ENCODE data around the gene OGA. TPM values are rescaled to one million over a fixed set of nuclear protein-coding genes. Genes with fewer than 3 reads are reported as not detected.
"Not testable (repeated sequence)": the region's sequence is repeated elsewhere in the genome, so short reads cannot be mapped to it uniquely, and the experiment has no call there.

OGA gene
- total RNA-seq, 1 experiment from 2014 or later, result 31.3 TPM

DNA sequence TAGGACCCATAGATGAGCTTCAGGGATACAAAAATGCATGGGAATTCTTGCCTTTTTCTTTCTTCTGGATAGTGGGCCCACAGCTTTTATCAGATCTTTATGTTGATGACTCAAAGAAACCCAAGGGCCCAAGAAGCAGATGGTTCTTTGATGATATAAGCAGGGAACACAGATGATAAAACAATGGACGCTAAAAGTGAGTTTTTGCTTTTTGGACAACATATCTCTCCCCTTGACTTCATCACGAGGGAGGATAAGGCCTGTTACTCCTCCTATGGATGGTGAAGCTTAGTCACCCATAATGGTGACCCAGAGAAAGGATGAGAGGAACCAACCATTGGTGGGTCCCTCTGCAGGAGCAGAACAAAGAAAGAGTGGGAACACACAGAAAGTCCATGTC is 6.5 kb upstream of the OGA start:
- H3K36me3 ChIP-seq, result no peaks in the 10 kb centered on the region
- no peak overlapping the region for H3K4me3 ChIP-seq
- no peaks in the 10 kb centered on the region for H3K27me3 ChIP-seq
- DNase-seq, result no peak
- no peaks in the 10 kb centered on the region for H3K9me3 ChIP-seq

DNA sequence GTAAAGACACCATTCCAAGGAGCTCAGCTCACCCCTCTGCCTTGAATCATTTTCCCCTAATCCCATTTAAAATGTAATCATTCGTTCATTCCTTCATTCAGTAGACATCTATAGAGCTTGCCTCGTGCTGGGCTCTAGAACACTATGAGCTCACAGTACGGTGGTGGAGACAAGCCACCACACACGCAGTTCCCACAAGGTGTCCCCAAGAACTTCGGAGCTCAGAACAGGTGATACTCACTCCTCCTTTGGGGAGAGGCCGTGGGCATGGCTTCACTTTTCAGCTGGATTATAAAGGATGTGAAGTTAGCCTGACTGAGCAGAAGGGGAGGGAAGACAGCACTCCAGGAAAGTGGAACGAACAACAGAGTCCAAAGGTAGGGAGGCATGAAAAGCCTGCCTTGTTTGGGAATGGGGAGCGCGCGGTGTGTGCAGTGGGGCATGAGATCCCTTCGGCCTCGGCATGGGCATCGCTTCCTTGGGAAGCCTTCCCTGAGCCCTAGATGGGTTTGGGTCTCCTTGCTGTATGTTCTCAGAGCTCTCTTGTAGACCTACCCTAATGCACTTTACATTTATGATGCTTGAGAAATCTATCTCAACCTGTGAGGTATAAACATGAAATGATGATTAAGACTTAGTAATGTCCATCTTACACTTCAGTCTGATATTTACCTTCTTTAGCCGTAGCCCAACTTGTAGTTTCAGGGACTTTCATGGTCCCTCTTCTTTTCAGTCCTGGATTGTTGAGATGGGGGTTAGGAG is 809 bp upstream of the OGA start:
- Histone ChIP-seq H3K9me3 (no peaks in the 10 kb centered on the region), H3K4me3 (peak overlapping the region; percentile 76), H3K36me3 (peaks cover 7% of the 10 kb centered on the region), H3K27me3 (no peaks in the 10 kb centered on the region)
- DNase-seq, result no peak

DNA sequence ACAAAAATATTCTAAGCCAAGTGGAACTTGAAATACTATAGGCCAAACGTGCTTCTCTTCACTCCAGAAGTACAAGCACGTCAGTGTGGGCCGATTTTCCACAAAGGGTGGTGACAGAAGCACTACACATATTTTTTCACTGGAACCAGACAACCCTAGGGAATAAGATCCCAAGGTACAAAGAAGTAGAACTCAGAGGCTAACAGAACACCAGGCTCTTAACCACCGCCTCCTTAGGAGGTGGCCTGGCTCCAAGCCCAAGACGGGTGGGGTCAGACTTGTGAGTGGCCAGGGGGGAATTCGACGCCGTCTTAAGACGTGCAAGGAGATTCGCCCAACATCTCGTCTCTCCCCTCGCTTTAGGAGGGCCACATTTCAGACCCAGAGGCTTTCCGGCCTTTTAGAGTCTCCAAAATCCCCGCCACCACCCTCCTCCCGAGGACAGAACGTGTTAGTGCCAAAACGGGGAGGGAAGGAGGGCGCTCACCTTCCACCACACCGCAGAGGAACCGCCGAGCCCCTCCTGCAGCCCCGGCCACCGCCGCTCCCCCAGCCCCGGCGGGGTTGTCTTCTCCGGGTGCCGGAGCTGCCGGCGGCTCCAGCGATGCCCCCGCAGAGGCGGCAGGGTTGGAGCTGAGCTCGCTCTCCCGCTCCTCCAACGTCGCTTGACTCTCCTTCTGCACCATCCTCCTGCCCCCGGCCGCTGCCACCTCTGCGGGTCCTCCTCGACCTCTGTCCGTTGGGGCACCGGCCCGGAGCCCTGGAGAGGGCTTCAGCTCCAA is 716 bp downstream of the OGA start:
- DNase-seq, result peak; percentile 94
- no peaks in the 10 kb centered on the region for H3K27me3 ChIP-seq
- H3K36me3 ChIP-seq, result peaks cover 19% of the 10 kb centered on the region
- no peaks in the 10 kb centered on the region for H3K9me3 ChIP-seq
- H3K4me3 ChIP-seq, result peak overlapping the region; percentile 76

DNA sequence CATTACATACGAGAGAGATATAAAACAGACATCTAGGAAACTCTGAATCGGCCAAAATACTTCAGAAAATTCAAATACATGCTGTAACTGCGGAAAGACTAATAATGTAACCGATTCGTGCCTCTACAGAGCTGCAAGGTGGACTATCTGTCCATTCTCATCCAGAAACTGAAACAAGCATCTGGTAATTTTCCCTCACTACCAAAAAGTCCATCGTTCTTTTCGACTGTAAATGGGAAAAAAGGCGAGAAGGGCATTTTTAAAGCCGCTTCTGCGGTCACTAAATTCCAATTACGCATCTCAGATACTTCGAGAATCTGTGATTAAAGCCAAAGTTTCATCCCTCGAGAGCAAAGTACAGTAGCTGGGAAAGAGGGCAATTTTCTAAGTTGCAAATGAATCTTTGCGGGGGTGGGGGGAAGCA is 1.3 kb downstream of the OGA start:
- Histone ChIP-seq H3K27me3 (no peaks in the 10 kb centered on the region), H3K9me3 (no peaks in the 10 kb centered on the region), H3K4me3 (peak overlapping the region; percentile 76), H3K36me3 (peaks cover 25% of the 10 kb centered on the region)
- no peak for DNase-seq

DNA sequence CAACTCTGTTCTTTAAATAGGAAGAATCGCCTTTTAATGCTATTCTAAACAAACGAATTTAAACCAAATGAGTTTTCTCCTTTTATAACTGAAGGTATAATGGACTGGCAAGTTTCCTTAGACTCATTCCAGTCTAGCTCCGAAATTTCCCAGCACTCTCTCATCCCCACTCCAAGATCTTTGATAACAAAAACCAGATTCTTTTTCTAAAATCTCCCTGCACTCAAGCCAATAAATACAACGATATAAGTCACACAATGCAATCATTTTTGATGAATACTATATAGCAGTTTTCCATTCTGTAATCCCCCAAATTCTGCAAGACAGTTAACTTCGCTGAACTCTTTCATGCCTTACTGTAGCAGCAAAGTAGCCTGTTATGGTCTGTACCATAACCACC is 1.9 kb downstream of the OGA start:
- Histone ChIP-seq H3K36me3 (peaks cover 30% of the 10 kb centered on the region), H3K9me3 (no peaks in the 10 kb centered on the region), H3K27me3 (no peaks in the 10 kb centered on the region), H3K4me3 (peak overlapping the region; percentile 76)
- no peak for DNase-seq

DNA sequence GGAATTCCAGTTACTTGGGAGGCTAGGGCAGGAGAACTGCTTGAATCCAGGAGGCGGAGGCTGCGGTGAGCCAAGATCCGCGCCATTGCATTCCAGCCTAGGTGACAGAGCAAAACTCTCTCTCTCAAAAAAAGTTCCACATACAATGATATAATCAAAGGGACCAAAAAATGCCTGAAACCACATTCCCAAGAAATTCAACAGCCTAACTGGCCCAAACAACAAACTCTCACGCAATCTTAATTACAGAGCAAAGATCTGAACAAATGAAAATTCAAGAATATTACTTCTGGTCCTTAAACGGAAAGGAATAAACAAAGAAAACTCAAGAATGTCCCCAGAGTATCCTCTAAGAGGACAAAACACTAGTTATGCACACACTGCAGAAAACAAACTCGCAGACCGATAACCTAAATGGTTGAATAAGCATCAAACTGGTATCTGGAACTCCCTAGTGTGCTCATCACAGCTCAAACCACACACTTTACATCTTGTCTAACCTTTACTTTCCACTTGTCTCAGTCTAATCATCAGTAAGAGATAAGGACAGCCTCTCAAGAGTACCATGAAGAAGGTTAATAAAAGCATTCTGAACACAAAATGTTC is 3.7 kb downstream of the OGA start:
- DNase-seq, result no peak
- Histone ChIP-seq H3K4me3 (peak overlapping the region; percentile 76), H3K9me3 (no peaks in the 10 kb centered on the region), H3K27me3 (no peaks in the 10 kb centered on the region), H3K36me3 (peaks cover 45% of the 10 kb centered on the region)

DNA sequence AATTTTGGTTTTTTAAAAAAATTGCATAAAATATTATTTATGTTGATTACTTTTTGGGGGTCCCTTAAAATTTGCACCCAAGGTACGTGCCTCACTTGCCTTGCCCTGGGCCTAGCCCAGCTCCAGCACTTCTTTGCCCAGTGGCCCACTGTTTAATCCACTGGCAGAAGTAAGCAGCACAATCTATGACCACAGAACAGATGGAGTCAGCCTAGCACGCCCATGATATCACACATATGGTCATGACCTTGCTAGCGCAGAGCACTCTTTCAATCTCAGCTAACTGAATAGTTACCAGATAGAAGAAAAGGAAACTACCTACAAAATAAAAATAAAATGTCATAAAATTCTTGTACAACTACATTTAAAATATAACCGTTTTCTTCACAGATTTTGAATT is 5.6 kb downstream of the OGA start:
- no peaks in the 10 kb centered on the region for H3K27me3 ChIP-seq
- DNase-seq, result no peak

DNA sequence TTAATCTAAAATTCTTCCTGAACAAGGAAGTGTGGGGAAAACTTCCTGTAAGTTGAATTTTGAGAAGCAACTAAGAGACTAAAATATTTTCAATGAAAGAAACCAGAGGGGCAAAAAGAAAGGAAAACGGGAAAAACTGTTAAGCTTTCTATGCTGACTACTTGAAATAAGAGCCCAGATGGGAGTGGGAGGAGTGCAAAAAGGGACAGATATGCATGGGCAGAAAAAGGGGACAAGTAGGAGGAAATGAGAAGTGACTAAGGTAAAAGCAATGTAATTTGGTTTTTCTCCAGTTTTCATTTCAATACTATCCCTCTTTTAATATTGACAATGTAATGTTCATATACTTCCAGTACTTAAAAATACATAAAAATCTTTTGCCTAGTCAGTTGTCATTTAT is 11.1 kb downstream of the OGA start:
- Histone ChIP-seq H3K27me3 (no peaks in the 10 kb centered on the region), H3K36me3 (peaks cover 88% of the 10 kb centered on the region), H3K4me3 (no peak overlapping the region), H3K9me3 (no peaks in the 10 kb centered on the region)
- no peak for DNase-seq

More for the DNA sequence above, 5.6 kb downstream of the OGA start:
- no peaks in the 10 kb centered on the region for H3K9me3 ChIP-seq
- H3K36me3 ChIP-seq, result peaks cover 62% of the 10 kb centered on the region
- H3K4me3 ChIP-seq, result no peak overlapping the region

DNA sequence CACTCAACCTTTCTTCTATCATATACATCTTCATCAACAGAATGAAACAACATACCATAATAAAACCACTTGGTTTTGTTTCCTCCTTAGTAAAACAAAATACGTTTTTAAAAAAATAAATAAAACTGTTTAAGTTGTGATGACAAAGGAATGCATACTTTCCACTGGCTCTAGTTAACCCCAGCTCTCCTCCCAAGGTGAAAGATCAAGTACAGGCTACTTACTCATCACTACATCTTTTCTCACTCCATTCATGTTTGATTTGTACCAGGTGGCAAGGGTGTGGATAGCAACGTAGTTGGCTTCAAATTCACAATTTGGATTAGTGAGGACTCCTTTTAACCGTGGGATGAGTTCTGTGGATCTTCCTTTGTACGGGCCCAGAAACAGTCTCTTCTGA is 14.7 kb downstream of the OGA start:
- no peak for DNase-seq
- peaks cover 89% of the 10 kb centered on the region for H3K36me3 ChIP-seq

DNA sequence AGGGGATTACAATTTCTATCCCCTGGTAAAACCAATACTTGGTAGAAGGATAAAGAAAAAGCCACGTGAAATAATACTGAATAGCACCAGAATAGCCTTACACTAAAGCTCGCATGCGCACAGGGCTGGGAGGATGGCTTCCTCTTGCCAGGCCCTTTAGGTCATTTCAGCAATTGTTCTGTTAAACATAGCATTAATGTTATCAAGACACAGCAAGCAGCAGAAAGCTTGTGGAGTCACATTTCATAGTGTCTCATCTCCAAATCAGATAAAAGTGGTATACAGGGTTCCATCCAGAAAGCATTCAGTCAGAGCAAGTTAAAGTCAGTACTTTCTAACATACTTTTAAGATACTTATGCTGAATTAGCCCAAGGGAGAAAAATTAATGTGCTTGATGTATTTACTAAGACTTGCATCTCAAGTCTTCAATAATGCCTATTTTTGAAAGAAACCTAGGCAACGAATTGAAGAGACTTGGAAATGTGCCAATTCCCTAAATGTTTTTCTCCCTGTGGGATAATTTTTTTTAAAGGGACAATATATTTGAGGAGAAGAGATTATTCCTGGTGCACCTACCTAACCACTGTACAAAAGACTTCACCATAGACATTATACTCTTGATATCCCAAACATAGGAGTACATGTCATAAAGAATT is 20.7 kb downstream of the OGA start:
- Histone ChIP-seq H3K36me3 (peaks cover 96% of the 10 kb centered on the region), H3K27me3 (no peaks in the 10 kb centered on the region), H3K9me3 (no peaks in the 10 kb centered on the region), H3K4me3 (no peak overlapping the region)
- no peak for DNase-seq

More for the DNA sequence above, 14.7 kb downstream of the OGA start:
- Histone ChIP-seq H3K9me3 (no peaks in the 10 kb centered on the region), H3K27me3 (no peaks in the 10 kb centered on the region), H3K4me3 (no peak overlapping the region)

DNA sequence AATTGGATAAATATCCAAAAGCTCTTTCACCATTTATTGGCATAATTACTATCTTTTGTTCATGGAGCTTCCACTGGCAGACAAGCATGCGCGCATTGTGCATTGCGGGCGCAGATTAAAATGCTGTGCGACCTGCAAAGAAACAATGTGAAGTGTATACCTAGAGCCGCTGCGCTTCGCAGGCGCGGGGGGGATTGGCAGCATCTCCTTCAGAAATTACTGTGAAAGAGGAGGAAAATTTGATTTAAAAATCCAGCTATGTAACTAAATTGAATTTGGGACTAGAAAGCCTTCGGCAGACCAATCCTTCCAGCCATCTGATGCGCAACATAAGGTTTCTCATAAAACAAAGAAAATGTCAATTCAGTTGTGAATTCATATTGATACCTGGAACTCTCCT is 24.7 kb downstream of the OGA start:
- no peak for DNase-seq
- H3K4me3 ChIP-seq, result no peak overlapping the region
- peaks cover 95% of the 10 kb centered on the region for H3K36me3 ChIP-seq

DNA sequence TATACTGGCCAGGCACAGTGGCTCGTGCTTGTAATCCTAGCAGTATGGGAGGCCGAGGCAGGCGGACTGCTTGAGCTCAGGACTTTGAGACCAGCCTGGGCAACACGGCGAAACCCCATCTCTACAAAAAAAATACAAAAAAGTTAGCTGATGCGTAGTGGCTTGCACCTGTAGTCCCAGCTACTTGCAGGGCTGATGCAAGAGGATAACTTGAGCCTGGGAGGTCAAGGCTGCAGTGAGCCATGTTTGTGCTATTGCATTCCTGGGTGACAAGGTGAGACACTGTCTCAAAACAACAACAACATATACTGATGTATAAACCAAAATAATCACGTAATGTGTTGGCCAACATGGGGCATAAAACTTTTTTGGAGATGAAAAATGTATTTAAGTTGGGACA is 28.6 kb downstream of the OGA start:
- DNase-seq, result no peak
- Histone ChIP-seq H3K9me3 (no peaks in the 10 kb centered on the region), H3K27me3 (no peaks in the 10 kb centered on the region), H3K4me3 (no peak overlapping the region), H3K36me3 (peaks cover 86% of the 10 kb centered on the region)

More for the DNA sequence above, 24.7 kb downstream of the OGA start:
- Histone ChIP-seq H3K27me3 (no peaks in the 10 kb centered on the region), H3K9me3 (no peaks in the 10 kb centered on the region)

DNA sequence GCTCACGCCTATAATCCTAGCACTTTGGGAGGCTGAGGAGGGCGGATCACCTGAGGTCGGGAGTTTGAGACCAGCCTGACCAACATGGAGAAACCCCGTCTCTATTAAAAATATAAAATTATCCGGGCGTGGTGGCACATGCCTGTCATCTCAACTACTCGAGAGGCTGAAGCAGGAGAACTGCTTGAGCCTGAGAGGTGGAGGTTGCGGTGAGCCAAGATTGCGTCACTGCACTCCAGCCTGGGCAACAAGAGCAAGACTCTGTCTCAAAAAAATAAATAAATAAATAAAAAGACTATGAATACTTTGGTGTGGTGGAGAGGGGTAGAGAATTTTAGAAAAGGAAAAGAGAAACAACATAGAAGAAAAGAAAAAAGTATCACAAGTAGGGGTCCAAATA is 29.0 kb downstream of the OGA start:
- H3K9me3 ChIP-seq, DNase-seq, H3K4me3 ChIP-seq, H3K27me3 ChIP-seq: not testable (repeated sequence)
- H3K36me3 ChIP-seq, result peaks cover 85% of the 10 kb centered on the region

DNA sequence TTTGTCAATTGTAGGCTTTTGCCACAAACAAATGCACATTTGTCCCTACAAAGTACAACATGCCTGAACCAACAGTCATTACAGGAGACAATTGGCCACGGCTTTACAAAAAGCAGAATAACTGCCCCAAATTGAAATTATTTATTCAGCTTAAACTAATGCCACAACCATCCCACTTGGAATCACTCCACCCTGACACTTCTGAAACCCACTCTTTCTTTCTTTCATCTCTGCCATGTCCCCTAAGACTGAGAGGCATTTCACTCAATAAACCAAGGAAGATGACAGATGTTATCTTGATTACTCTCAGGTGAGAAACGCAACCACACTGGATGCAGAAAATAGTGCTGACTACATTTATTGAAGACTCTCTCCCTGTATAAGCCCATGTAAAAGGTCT is 32.4 kb downstream of the OGA start:
- no peak for DNase-seq
- no peaks in the 10 kb centered on the region for H3K9me3 ChIP-seq
- H3K4me3 ChIP-seq, result no peak overlapping the region
- H3K36me3 ChIP-seq, result peaks cover 58% of the 10 kb centered on the region
- no peaks in the 10 kb centered on the region for H3K27me3 ChIP-seq

DNA sequence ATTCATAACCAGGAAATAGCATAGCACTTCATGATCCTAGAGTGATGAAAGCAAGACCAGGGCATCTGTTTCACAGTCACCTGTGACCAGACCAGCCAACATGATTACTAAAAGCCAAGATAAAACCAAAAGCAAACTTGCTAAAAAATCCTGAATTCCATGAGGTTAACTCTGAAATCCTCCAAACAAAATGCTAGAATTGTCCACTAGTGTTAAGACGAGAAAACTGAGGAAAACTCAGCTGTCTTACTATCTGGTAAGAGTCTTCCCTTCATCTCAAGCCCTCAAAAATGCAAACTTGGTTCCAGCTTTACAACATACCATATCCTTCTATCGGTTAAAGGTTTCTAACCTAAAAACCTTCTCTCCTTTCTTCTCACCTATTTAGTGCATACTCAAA is 33.7 kb downstream of the OGA start:
- peaks cover 55% of the 10 kb centered on the region for H3K36me3 ChIP-seq
- H3K9me3 ChIP-seq, result no peaks in the 10 kb centered on the region
- H3K27me3 ChIP-seq, result no peaks in the 10 kb centered on the region
- DNase-seq, result no peak
- no peak overlapping the region for H3K4me3 ChIP-seq

DNA sequence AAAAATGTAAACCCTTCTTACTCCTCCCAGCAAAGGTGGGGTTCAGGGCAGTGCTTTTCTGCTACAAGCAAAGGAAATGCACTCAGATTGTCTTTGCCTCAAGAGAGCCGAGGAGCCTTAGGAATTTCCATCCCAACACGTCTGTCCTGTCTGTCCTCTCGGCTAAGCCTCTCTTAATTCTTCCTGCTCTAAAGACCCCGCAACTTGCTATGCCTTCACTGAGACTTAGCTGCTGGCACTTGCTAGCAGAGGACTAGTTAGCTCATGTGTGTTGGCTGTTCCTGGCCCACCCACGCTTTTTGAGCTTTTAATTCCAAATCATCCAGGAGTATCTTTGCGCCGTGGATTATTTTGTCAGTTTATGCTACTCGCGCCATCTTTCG is 34.5 kb downstream of the OGA start:
- DNase-seq, result no peak
- no peaks in the 10 kb centered on the region for H3K9me3 ChIP-seq
- peak overlapping the region; percentile 80 for H3K4me3 ChIP-seq
- peaks cover 47% of the 10 kb centered on the region for H3K36me3 ChIP-seq
- H3K27me3 ChIP-seq, result no peaks in the 10 kb centered on the region

All from MG63 (cell line).